ENCODE measurements around the gene MORN1. TPM values are rescaled to one million over a fixed set of nuclear protein-coding genes. Genes with fewer than 3 reads are reported as not detected.
"Not testable (repeated sequence)": the region's sequence is repeated elsewhere in the genome, so short reads cannot be mapped to it uniquely, and the experiment has no call there.

MORN1 gene
- total RNA-seq, 4 donors from 2014 or later, result 5.0 to 14.6 (median 9.2) TPM

- peak overlapping the region in 3 of 4 donors; percentile 82 to 84 (median 84) for H3K27ac ChIP-seq
- H3K36me3 ChIP-seq, result no peaks in the 10 kb centered on the region
- H3K4me3 ChIP-seq, result no peak overlapping the region
- no peaks in the 10 kb centered on the region for H3K27me3 ChIP-seq
- WGBS, 2 donors (ENCODE audit: low coverage in 1 of 2), result 72% methylated on average over 5 of the region's 24 CpGs; no CpG with 5 or more reads in 1 of the 2 donors
- no peak for TF ChIP-seq POLR2A (IDR thresholded peaks at IDR 0.05)
- TF ChIP-seq CTCF (IDR thresholded peaks at IDR 0.05), result no peak
- TF ChIP-seq EP300 (IDR thresholded peaks at IDR 0.05), result no peak
- no peak for TF ChIP-seq POLR2AphosphoS5 (IDR thresholded peaks at IDR 0.05)
- ATAC-seq, result no peak
- H3K9me3 ChIP-seq, result no peaks in the 10 kb centered on the region
- H3K4me1 ChIP-seq, result peaks cover 2 to 24% (median 21%) of the 10 kb centered on the region in 3 donors
These were observed 62.5 kb downstream of the MORN1 start for GRCh38 chr1:2328676-2329455.

- ATAC-seq, result no peak
- 100% methylated on average over 2 of the region's 22 CpGs; no CpG with 5 or more reads in 1 of the 2 donors for WGBS, 2 donors (ENCODE audit: low coverage in 1 of 2)
- no peaks in the 10 kb centered on the region for H3K9me3 ChIP-seq
- no peaks in the 10 kb centered on the region for H3K27me3 ChIP-seq
- no peak overlapping the region for H3K4me3 ChIP-seq
- H3K36me3 ChIP-seq, result no peaks in the 10 kb centered on the region
- TF ChIP-seq CTCF (IDR thresholded peaks at IDR 0.05) (no peak), EP300 (IDR thresholded peaks at IDR 0.05) (no peak), POLR2AphosphoS5 (IDR thresholded peaks at IDR 0.05) (no peak), POLR2A (IDR thresholded peaks at IDR 0.05) (no peak)
- peaks cover 2 to 34% (median 23%) of the 10 kb centered on the region in 3 donors for H3K4me1 ChIP-seq
- H3K27ac ChIP-seq, result no peak overlapping the region
These were observed 63.5 kb downstream of the MORN1 start for GRCh38 chr1:2327841-2328240.

GRCh38 chr1:2327162-2327561, 64.2 kb downstream of the MORN1 start:
- H3K27me3 ChIP-seq, H3K27ac ChIP-seq, H3K36me3 ChIP-seq, H3K4me3 ChIP-seq, ATAC-seq, H3K9me3 ChIP-seq: not testable (repeated sequence)
- WGBS, 2 donors (ENCODE audit: low coverage in 1 of 2), result 86% methylated on average over 2 of the region's 2 CpGs; no CpG with 5 or more reads in 1 of the 2 donors
- H3K4me1 ChIP-seq, result peaks cover 2 to 41% (median 30%) of the 10 kb centered on the region in 3 donors

- H3K27ac ChIP-seq, result no peak overlapping the region
These were observed 64.8 kb downstream of the MORN1 start for GRCh38 chr1:2326524-2326923.

More at GRCh38 chr1:2326524-2326923, 64.8 kb downstream of the MORN1 start:
- WGBS, 2 donors (ENCODE audit: low coverage in 1 of 2), result 67% methylated on average over 3 of the region's 21 CpGs; no CpG with 5 or more reads in 1 of the 2 donors
- no peak for ATAC-seq
- Histone ChIP-seq H3K4me3 (no peak overlapping the region), H3K27me3 (no peaks in the 10 kb centered on the region), H3K4me1 (peaks cover 7 to 46% (median 36%) of the 10 kb centered on the region in 3 donors), H3K9me3 (no peaks in the 10 kb centered on the region), H3K36me3 (no peaks in the 10 kb centered on the region)
- TF ChIP-seq POLR2AphosphoS5 (IDR thresholded peaks at IDR 0.05) (no peak), CTCF (IDR thresholded peaks at IDR 0.05) (peak in 1 of 4 experiments; percentile 10)

Measured in gastroesophageal sphincter (tissue), 4 donors.